Esophagus squamous epithelium (tissue), 4 donors: ENCODE data around the gene AGRP.

Experiments used
- POLR2A ChIP-seq, 4 donors: fragments of 450-650 bp; IDR thresholded peaks; one replicate each; pipeline ENCODE4 v1.6.1; 2017; ENCODE audit warnings: antibody characterized with exemption in 4 of 4, mild to moderate bottlenecking in 4 of 4, moderate library complexity in 3 of 4
- TF ChIP-seq, protein P1 (sequence below), 6 experiments: fragments of 450-650 bp in 4 of 6; fragments of 200-600 bp in 2 of 6; sonication (generic) in 2 of 6; IDR thresholded peaks; one replicate each; pipeline ENCODE4 v1.5.1; 2016 to 2019; ENCODE audit warnings: antibody characterized with exemption in 6 of 6, mild to moderate bottlenecking in 4 of 6, moderate library complexity in 4 of 6

DNA sequence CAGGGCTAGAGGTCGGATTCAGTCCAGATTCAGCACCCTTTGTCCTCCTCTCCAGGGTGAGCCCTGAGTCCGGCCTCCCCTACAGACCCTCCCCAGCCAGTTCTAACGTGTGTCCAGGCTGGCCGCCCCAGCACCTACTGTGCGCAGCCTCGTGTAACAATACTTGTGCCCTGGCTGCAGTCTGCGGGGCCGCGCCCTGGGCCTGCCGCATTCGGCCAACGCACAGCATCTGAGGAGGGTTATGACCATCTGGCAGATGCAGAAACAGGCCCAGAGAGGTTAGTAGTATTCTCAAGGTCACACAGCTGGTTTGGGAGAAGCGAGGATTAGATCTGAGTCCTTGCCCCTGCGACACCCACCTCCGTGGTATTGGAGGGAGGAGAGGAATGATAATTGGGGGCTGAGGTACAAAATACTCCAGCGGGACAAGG, 46.2 kb upstream of the AGRP start:
- TF ChIP-seq, protein P1, sequence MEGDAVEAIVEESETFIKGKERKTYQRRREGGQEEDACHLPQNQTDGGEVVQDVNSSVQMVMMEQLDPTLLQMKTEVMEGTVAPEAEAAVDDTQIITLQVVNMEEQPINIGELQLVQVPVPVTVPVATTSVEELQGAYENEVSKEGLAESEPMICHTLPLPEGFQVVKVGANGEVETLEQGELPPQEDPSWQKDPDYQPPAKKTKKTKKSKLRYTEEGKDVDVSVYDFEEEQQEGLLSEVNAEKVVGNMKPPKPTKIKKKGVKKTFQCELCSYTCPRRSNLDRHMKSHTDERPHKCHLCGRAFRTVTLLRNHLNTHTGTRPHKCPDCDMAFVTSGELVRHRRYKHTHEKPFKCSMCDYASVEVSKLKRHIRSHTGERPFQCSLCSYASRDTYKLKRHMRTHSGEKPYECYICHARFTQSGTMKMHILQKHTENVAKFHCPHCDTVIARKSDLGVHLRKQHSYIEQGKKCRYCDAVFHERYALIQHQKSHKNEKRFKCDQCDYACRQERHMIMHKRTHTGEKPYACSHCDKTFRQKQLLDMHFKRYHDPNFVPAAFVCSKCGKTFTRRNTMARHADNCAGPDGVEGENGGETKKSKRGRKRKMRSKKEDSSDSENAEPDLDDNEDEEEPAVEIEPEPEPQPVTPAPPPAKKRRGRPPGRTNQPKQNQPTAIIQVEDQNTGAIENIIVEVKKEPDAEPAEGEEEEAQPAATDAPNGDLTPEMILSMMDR (IDR thresholded peaks at IDR 0.05) = no peak
- TF ChIP-seq POLR2A (IDR thresholded peaks at IDR 0.05) = no peak
